Activated CD8-positive, alpha-beta T cell treated with anti-CD3 and anti-CD28 coated beads, Interleukin-2, amount 10 ng/mL, durations not matched to agents 7 days and 5 days (primary cell): ENCODE results near the gene RASGRP4. TPM values are rescaled to one million over a fixed set of nuclear protein-coding genes. Genes with fewer than 3 reads are reported as not detected.
A peak's percentile ranks its signal among the peaks of the same experiment; 100 is the strongest.

ENCODE experiments used
- ATAC-seq: fragments of 150-1000 bp; cut with Tn5 transposase; one replicate; pipeline ENCODE4 v1.10.0; 2021; ENCODE audit warnings: moderate library complexity
- CTCF ChIA-PET: fragments of 350-600 bp; sonication (Branson Sonifier 250); formaldehyde crosslinking; loops from one replicate; lab custom pipeline; 2021; ENCODE audit warnings: antibody characterized with exemption; lab: Charles Lee
- POLR2A ChIA-PET: fragments of 350-600 bp; sonication (Branson Sonifier 250); formaldehyde crosslinking; loops from one replicate; lab custom pipeline; 2021; ENCODE audit warnings: antibody characterized with exemption; lab: Charles Lee
- DNase-seq: peaks from one replicate; pipeline ENCODE4 v3.0.0-alpha.2; 2020
- H3K27ac Mint-ChIP-seq: one replicate; pipeline ENCODE4 v1.8.0; 2021; ENCODE audit warnings: mild to moderate bottlenecking, mixed read lengths
- H3K27me3 Mint-ChIP-seq: one replicate; pipeline ENCODE4 v1.8.0; 2021; ENCODE audit warnings: low read depth, mixed read lengths
- H3K36me3 Mint-ChIP-seq: one replicate; pipeline ENCODE4 v1.8.0; 2021; ENCODE audit warnings: low read depth, mixed read lengths
- H3K4me1 Mint-ChIP-seq: one replicate; pipeline ENCODE4 v1.8.0; 2021; ENCODE audit warnings: low read depth, mixed read lengths
- H3K4me3 Mint-ChIP-seq: one replicate; pipeline ENCODE4 v1.8.0; 2021; ENCODE audit warnings: mild to moderate bottlenecking, mixed read lengths
- H3K9me3 Mint-ChIP-seq: one replicate; pipeline ENCODE4 v1.8.0; 2022; ENCODE audit warnings: mixed read lengths; ENCODE audit not compliant: insufficient read depth
- total RNA-seq, 2 experiments: library from RNA; stranded (reverse); gene quantifications; one replicate each; pipeline ENCODE4 v1.2.3, GENCODE V29; 2021

RASGRP4 gene
- total RNA-seq, 2 experiments from 2014 or later, result 0.42 to 0.50 TPM

- Mint-ChIP-seq H3K36me3 (peaks cover 29% of the 10 kb centered on the region), H3K4me1 (peaks cover 19% of the 10 kb centered on the region), H3K27me3 (peaks cover 34% of the 10 kb centered on the region), H3K4me3 (peak overlapping the region; percentile 64), H3K27ac (no peak overlapping the region), H3K9me3 (no peaks in the 10 kb centered on the region)
- CTCF ChIA-PET, result interaction anchor here (1.2 to 1.6 kb wide), 6 partner anchors 13 to 543 kb away, joined by 3 to 9 read pairs (median 4); partner anchors contain the start of genes CATSPERG, FAM98C, MRPS12 and PSMD8
- POLR2A ChIA-PET, result interaction anchor here (0.8 to 2.3 kb wide), 3 partner anchors 12 to 490 kb away, joined by 3 to 15 read pairs (median 10); partner anchors contain the start of genes FAM98C and PSMD8
- DNase-seq, result no peak
- ATAC-seq, result no peak
Observed at GRCh38 chr19:38386971-38387549, 39.0 kb downstream of the RASGRP4 start.

- H3K4me3 Mint-ChIP-seq, result no peak overlapping the region
- peaks cover 19% of the 10 kb centered on the region for H3K4me1 Mint-ChIP-seq
- no peaks in the 10 kb centered on the region for H3K9me3 Mint-ChIP-seq
- ATAC-seq, result no peak
- no peak for DNase-seq
- CTCF ChIA-PET, result interaction anchor here (1.3 to 1.5 kb wide), 2 partner anchors 16 to 143 kb away, joined by 5 to 9 read pairs; partner anchors contain the start of gene FAM98C
- peaks cover 30% of the 10 kb centered on the region for H3K27me3 Mint-ChIP-seq
- POLR2A ChIA-PET, result interaction anchor here (1.0 to 2.3 kb wide), 2 partner anchors 11 to 12 kb away, joined by 4 to 15 read pairs; partner anchors contain the start of gene PSMD8
- H3K36me3 Mint-ChIP-seq, result peaks cover 35% of the 10 kb centered on the region
- no peak overlapping the region for H3K27ac Mint-ChIP-seq
Observed at GRCh38 chr19:38386300-38386970, 39.6 kb downstream of the RASGRP4 start.

- no peak overlapping the region for H3K27ac Mint-ChIP-seq
- DNase-seq, result no peak
- POLR2A ChIA-PET, result interaction anchor here (0.6 to 1.0 kb wide), 2 partner anchors 11 to 119 kb away, joined by 3 to 4 read pairs; partner anchors contain the start of gene PSMD8
Observed at GRCh38 chr19:38385804-38386257, 40.2 kb downstream of the RASGRP4 start.

GRCh38 chr19:38385057-38385803, 40.8 kb downstream of the RASGRP4 start:
- H3K36me3 Mint-ChIP-seq, result peaks cover 40% of the 10 kb centered on the region
- peaks cover 19% of the 10 kb centered on the region for H3K4me1 Mint-ChIP-seq
- no peak overlapping the region for H3K27ac Mint-ChIP-seq
- no peaks in the 10 kb centered on the region for H3K9me3 Mint-ChIP-seq
- DNase-seq, result no peak
- ChIA-PET POLR2A (interaction anchor here (0.6 to 1.6 kb wide), 6 partner anchors 9 to 120 kb away, joined by 3 to 5 read pairs (median 4); partner anchors contain the start of genes CATSPERG and PSMD8), CTCF (interaction anchor here (1.1 to 2.1 kb wide), 3 partner anchors 9 to 18 kb away, joined by 3 to 7 read pairs (median 4); partner anchors contain the start of genes FAM98C and PSMD8)
- H3K27me3 Mint-ChIP-seq, result peaks cover 19% of the 10 kb centered on the region
- ATAC-seq, result no peak
- H3K4me3 Mint-ChIP-seq, result no peak overlapping the region

More at GRCh38 chr19:38385804-38386257, 40.2 kb downstream of the RASGRP4 start:
- no peak for ATAC-seq
- H3K36me3 Mint-ChIP-seq, result peaks cover 40% of the 10 kb centered on the region
- no peak overlapping the region for H3K4me3 Mint-ChIP-seq
- peaks cover 19% of the 10 kb centered on the region for H3K4me1 Mint-ChIP-seq
- no peaks in the 10 kb centered on the region for H3K9me3 Mint-ChIP-seq
- H3K27me3 Mint-ChIP-seq, result peaks cover 24% of the 10 kb centered on the region
- CTCF ChIA-PET, result no interaction called here

GRCh38 chr19:38384209-38385027, 41.6 kb downstream of the RASGRP4 start:
- Mint-ChIP-seq H3K27ac (no peak overlapping the region), H3K36me3 (peaks cover 42% of the 10 kb centered on the region), H3K9me3 (no peaks in the 10 kb centered on the region), H3K4me3 (no peak overlapping the region), H3K4me1 (peaks cover 18% of the 10 kb centered on the region), H3K27me3 (peaks cover 11% of the 10 kb centered on the region)
- CTCF ChIA-PET, result interaction anchor here (0.9 to 2.1 kb wide), 4 partner anchors 9 to 18 kb away, joined by 3 to 7 read pairs (median 4); partner anchors contain the start of genes FAM98C and PSMD8
- DNase-seq, result no peak
- POLR2A ChIA-PET, result interaction anchor here (1.2 to 1.6 kb wide), 4 partner anchors 9 to 49 kb away, joined by 3 to 5 read pairs (median 4); partner anchors contain the start of gene CATSPERG
- no peak for ATAC-seq

GRCh38 chr19:38383743-38384142, 42.3 kb downstream of the RASGRP4 start:
- Mint-ChIP-seq H3K36me3 (peaks cover 45% of the 10 kb centered on the region), H3K27me3 (peaks cover 10% of the 10 kb centered on the region), H3K4me1 (peaks cover 16% of the 10 kb centered on the region), H3K27ac (no peak overlapping the region), H3K9me3 (no peaks in the 10 kb centered on the region), H3K4me3 (no peak overlapping the region)
- ChIA-PET POLR2A (interaction anchor here (1.2 to 1.4 kb wide), 3 partner anchors 8 to 48 kb away, joined by 3 to 5 read pairs (median 4); partner anchors contain the start of gene CATSPERG), CTCF (interaction anchor here (0.9 to 2.1 kb wide), 3 partner anchors 8 to 19 kb away, joined by 3 to 7 read pairs (median 3); partner anchors contain the start of genes FAM98C and PSMD8)
- no peak for ATAC-seq
- DNase-seq, result no peak

GRCh38 chr19:38383184-38383583, 42.8 kb downstream of the RASGRP4 start:
- ATAC-seq (no peak), DNase-seq (no peak)
- H3K36me3 Mint-ChIP-seq, result peaks cover 45% of the 10 kb centered on the region
- H3K4me1 Mint-ChIP-seq, result peaks cover 14% of the 10 kb centered on the region
- no peak overlapping the region for H3K4me3 Mint-ChIP-seq
- no peak overlapping the region for H3K27ac Mint-ChIP-seq
- CTCF ChIA-PET, result no interaction called here
- POLR2A ChIA-PET, result no interaction called here
- H3K9me3 Mint-ChIP-seq, result no peaks in the 10 kb centered on the region
- peaks cover 8% of the 10 kb centered on the region for H3K27me3 Mint-ChIP-seq

GRCh38 chr19:38381138-38381537, 44.9 kb downstream of the RASGRP4 start:
- Mint-ChIP-seq H3K27me3 (no peaks in the 10 kb centered on the region), H3K36me3 (peaks cover 46% of the 10 kb centered on the region), H3K9me3 (no peaks in the 10 kb centered on the region), H3K4me1 (peaks cover 12% of the 10 kb centered on the region), H3K27ac (no peak overlapping the region), H3K4me3 (no peak overlapping the region)
- ATAC-seq (no peak), DNase-seq (no peak)
- ChIA-PET POLR2A (no interaction called here), CTCF (no interaction called here)

GRCh38 chr19:38378866-38379265, 47.2 kb downstream of the RASGRP4 start:
- H3K27ac Mint-ChIP-seq, result no peak overlapping the region
- no peaks in the 10 kb centered on the region for H3K9me3 Mint-ChIP-seq
- peaks cover 44% of the 10 kb centered on the region for H3K36me3 Mint-ChIP-seq
- POLR2A ChIA-PET, result interaction anchor here (1.6 kb wide), 1 partner anchor 16 kb away, joined by 6 read pairs; no protein-coding TSS in a partner anchor
- H3K4me1 Mint-ChIP-seq, result peaks cover 22% of the 10 kb centered on the region
- H3K27me3 Mint-ChIP-seq, result no peaks in the 10 kb centered on the region
- no peak overlapping the region for H3K4me3 Mint-ChIP-seq
- CTCF ChIA-PET, result no interaction called here
- ATAC-seq, result no peak
- no peak for DNase-seq

GRCh38 chr19:38377052-38377451, 49.0 kb downstream of the RASGRP4 start:
- ATAC-seq, result no peak
- peaks cover 22% of the 10 kb centered on the region for H3K4me1 Mint-ChIP-seq
- H3K36me3 Mint-ChIP-seq, result peaks cover 32% of the 10 kb centered on the region
- no peaks in the 10 kb centered on the region for H3K27me3 Mint-ChIP-seq
- no peak overlapping the region for H3K4me3 Mint-ChIP-seq
- CTCF ChIA-PET, result no interaction called here
- no peak overlapping the region for H3K27ac Mint-ChIP-seq
- DNase-seq, result no peak
- no peaks in the 10 kb centered on the region for H3K9me3 Mint-ChIP-seq
- POLR2A ChIA-PET, result interaction anchor here (1.6 kb wide), 1 partner anchor 18 kb away, joined by 6 read pairs; no protein-coding TSS in a partner anchor
